Uterus (tissue), 4 donors: ENCODE results near the gene TM7SF2. TPM values are rescaled to one million over a fixed set of nuclear protein-coding genes. Genes with fewer than 3 reads are reported as not detected.

Experiments used
- DNase-seq, 2 donors: peaks; one replicate each; pipeline ENCODE4 v3.0.0-alpha.2; 2019 to 2020
- H3K27ac ChIP-seq, 2 donors: fragments of 200-600 bp; sonication (generic); 1 replicate in 1 of 2; 2 replicates in 1 of 2; pipeline ENCODE4 v1.5.1; 2016 to 2018
- H3K27me3 ChIP-seq, 2 donors: fragments of 200-600 bp; sonication (generic); one replicate each; pipeline ENCODE4 v1.5.1; 2018 to 2019; ENCODE audit warnings: control low read depth in 1 of 2
- H3K36me3 ChIP-seq, 2 donors: fragments of 200-600 bp; sonication (generic); one replicate each; pipeline ENCODE4 v1.5.1; 2019; ENCODE audit warnings: control low read depth in 1 of 2
- H3K4me1 ChIP-seq, 2 donors: fragments of 200-600 bp; sonication (generic); one replicate each; pipeline ENCODE4 v1.5.1; 2018 to 2019; ENCODE audit warnings: control low read depth in 1 of 2
- H3K4me3 ChIP-seq, 2 donors: fragments of 200-600 bp; sonication (generic); 1 replicate in 1 of 2; 2 replicates in 1 of 2; pipeline ENCODE4 v1.5.1; 2018 to 2019; ENCODE audit warnings: mild to moderate bottlenecking in 1 of 2
- H3K9me3 ChIP-seq, 2 donors: fragments of 200-600 bp; sonication (generic); one replicate each; pipeline ENCODE4 v1.5.1; 2019; ENCODE audit warnings: control low read depth in 1 of 2
- POLR2A ChIP-seq, 2 donors: fragments of 450-650 bp; IDR thresholded peaks; one replicate each; pipeline ENCODE4 v1.6.1; 2016; ENCODE audit warnings: antibody characterized with exemption in 2 of 2, mild to moderate bottlenecking in 1 of 2, moderate library complexity in 1 of 2
- intact Hi-C: fragments of 100-400 bp; cut with DNase I; formaldehyde crosslinking; loops from one replicate; pipeline ENCODE4 v1.15.1; 2023; ENCODE audit warnings: low total_unique reads
- total RNA-seq, 4 donors: library from RNA; depleted of rRNA in 3 of 4; stranded (reverse); fragments of >200 nt in 3 of 4; gene quantifications; one replicate each; pipeline versions ENCODE4 v1.1.0 to v1.2.4, GENCODE V29; 2014 to 2023
- TF ChIP-seq, protein P1 (sequence below), 4 experiments: fragments of 200-600 bp in 2 of 4; fragments of 450-650 bp in 2 of 4; sonication (generic) in 2 of 4; IDR thresholded peaks; one replicate each; pipeline ENCODE4 v1.5.1; 2016 to 2019; ENCODE audit warnings: antibody characterized with exemption in 4 of 4, mild to moderate bottlenecking in 2 of 4, moderate library complexity in 1 of 4
- donor health status: DM: yes; HTN: yes; CAD: no.

TM7SF2 gene
- total RNA-seq, 4 donors from 2014 or later: 0.77 to 16.7 (median 5.5) TPM

DNA sequence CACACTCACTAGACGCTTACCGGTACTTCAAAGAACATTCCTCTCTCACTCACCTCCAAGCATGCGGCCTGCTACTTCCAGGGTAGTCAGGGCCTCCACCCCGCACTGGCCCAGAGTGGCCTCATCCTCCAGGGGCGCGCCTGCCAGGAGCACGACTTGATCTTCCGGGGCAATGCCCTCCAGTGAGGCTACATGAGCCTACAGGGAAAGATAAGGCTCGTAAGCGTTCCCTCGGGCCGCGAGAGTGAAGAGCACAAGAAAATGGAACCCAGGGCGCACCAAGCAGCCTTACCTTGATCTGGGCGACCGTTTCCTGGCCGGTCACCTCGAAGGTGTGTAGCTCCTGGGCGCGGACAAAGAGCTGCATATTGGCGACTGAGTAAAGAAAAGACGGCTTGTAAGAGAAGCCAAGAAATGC, 9.8 kb downstream of the TM7SF2 start:
- Histone ChIP-seq H3K27ac (peak overlapping the region; percentile 85 to 92), H3K4me3 (peak overlapping the region; percentile 79 to 95), H3K9me3 (no peaks in the 10 kb centered on the region), H3K27me3 (no peaks in the 10 kb centered on the region), H3K36me3 (no peaks in the 10 kb centered on the region), H3K4me1 (peaks cover 8 to 13% of the 10 kb centered on the region in 2 donors)
- intact Hi-C loops: no loop called here
- peak in 1 of 2 donors; percentile 25 for DNase-seq
- TF ChIP-seq, protein P1, sequence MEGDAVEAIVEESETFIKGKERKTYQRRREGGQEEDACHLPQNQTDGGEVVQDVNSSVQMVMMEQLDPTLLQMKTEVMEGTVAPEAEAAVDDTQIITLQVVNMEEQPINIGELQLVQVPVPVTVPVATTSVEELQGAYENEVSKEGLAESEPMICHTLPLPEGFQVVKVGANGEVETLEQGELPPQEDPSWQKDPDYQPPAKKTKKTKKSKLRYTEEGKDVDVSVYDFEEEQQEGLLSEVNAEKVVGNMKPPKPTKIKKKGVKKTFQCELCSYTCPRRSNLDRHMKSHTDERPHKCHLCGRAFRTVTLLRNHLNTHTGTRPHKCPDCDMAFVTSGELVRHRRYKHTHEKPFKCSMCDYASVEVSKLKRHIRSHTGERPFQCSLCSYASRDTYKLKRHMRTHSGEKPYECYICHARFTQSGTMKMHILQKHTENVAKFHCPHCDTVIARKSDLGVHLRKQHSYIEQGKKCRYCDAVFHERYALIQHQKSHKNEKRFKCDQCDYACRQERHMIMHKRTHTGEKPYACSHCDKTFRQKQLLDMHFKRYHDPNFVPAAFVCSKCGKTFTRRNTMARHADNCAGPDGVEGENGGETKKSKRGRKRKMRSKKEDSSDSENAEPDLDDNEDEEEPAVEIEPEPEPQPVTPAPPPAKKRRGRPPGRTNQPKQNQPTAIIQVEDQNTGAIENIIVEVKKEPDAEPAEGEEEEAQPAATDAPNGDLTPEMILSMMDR (IDR thresholded peaks at IDR 0.05): no peak
- TF ChIP-seq POLR2A (IDR thresholded peaks at IDR 0.05): no peak

DNA sequence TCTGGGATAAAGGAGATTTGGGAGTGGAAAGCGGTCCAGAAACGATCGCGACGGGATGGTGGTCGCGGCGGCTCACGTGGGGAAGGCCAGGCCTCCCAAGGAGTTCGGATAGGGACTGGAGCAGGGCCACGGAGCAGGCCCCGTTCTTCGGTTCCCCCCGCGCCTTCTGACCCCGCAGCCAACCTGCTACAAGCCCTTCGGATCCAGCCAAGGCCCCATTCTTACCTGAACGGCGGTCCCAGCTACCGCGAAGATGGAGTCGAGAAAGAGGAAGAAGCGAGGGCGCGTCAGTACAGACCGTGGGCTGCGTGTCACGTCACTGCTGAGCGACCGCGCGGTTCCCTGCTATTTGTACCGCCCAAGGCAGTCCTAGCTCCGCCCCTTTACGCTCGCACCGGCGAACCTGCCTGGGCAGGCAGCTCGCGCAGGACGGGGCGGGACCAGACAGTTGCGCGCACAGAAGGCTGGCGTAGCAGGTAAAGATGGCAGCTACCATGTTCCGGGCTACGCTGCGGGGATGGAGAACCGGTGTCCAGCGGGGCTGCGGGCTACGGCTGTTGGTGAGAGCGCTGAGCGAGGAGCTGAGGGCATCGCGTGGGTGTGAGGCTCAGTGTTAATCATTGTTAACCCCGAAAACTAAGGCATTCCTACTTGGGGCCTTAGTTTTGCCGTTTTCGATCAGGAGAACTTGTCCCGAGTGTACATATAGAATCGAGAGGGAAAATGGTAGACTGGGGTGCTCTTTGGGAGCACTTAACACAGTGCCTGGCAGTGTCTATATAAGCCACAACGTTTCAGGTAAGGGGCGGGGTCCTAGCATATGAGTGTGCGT, 10.4 kb downstream of the TM7SF2 start, which contains the start of the genes FAU and MRPL49:
Gene FAU, minus strand, starts transcription at position 270 of the 832 bp plus-strand sequence. CDS start 321 bp downstream, outside the sequence.
Gene MRPL49, plus strand, starts transcription at position 457 of the 832 bp plus-strand sequence. Its CDS starts 26 bp downstream, at position 483.
- Histone ChIP-seq H3K4me3 (peak within 1 kb of the TSS; percentile 79 to 95), H3K9me3 (no peaks in the 10 kb centered on the region), H3K27me3 (no peaks in the 10 kb centered on the region), H3K27ac (peak within 1 kb of the TSS; percentile 85 to 92), H3K4me1 (peaks cover 8 to 9% of the 10 kb centered on the region in 2 donors), H3K36me3 (no peaks in the 10 kb centered on the region)
- intact Hi-C loops: no loop called here
- DNase-seq: peak; percentile 97 to 98
- TF ChIP-seq POLR2A (IDR thresholded peaks at IDR 0.05): peak; percentile 92 to 97
- TF ChIP-seq, protein P1 (IDR thresholded peaks at IDR 0.05): peak in 2 of 4 experiments; percentile 14 to 32

DNA sequence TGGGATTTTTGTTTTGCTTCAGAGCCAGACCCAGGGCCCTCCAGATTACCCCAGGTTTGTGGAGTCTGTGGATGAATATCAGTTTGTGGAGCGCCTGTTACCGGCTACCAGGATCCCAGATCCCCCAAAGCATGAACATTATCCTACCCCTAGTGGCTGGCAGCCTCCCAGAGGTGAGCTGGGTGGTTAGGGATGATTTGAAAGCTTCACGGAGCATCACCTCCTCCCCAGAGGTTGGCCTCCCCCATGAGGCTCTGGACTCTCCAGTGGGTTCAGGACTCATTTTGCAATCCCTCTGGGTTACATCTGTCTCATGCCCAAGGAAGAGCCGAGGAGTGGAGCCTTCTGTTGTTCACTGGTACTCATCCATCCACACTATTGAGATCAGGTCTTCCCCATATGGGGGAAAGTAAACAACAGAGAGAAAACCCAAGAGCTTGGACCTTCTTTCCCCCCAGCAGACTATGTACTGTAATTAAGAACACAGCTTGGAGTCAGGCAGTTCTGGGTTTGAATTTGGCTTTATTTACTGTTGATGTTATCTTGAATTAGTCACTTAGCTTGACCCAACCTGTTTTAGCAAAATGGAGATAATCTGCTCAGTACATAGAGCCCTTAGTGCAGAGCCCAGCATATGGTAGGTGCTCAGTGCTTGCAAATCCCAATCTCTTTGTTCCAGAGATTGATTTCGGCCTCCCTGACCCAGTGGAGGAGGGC, 13.0 kb downstream of the TM7SF2 start:
- intact Hi-C loops: no loop called here
- no peaks in the 10 kb centered on the region for H3K36me3 ChIP-seq
- DNase-seq: no peak

GRCh38 chr11:65125197-65126056, 13.8 kb downstream of the TM7SF2 start:
- no peaks in the 10 kb centered on the region for H3K27me3 ChIP-seq

More for the DNA sequence above, 13.0 kb downstream of the TM7SF2 start:
- Histone ChIP-seq H3K27ac (no peak overlapping the region), H3K9me3 (no peaks in the 10 kb centered on the region), H3K4me1 (peaks cover 5 to 9% of the 10 kb centered on the region in 2 donors), H3K27me3 (no peaks in the 10 kb centered on the region), H3K4me3 (no peak overlapping the region)
- no peak for TF ChIP-seq POLR2A (IDR thresholded peaks at IDR 0.05)
- TF ChIP-seq, protein P1 (IDR thresholded peaks at IDR 0.05): no peak

More at GRCh38 chr11:65125197-65126056, 13.8 kb downstream of the TM7SF2 start:
- Histone ChIP-seq H3K36me3 (no peaks in the 10 kb centered on the region), H3K27ac (no peak overlapping the region), H3K4me1 (peaks cover 5 to 9% of the 10 kb centered on the region in 2 donors), H3K9me3 (no peaks in the 10 kb centered on the region), H3K4me3 (no peak overlapping the region)
- intact Hi-C loops: no loop called here
- DNase-seq: no peak
- no peak for TF ChIP-seq POLR2A (IDR thresholded peaks at IDR 0.05)
- TF ChIP-seq, protein P1 (IDR thresholded peaks at IDR 0.05): no peak
